ENCODE results near the gene ADARB2.
"Not testable (repeated sequence)": the region's sequence is repeated elsewhere in the genome, so short reads cannot be mapped to it uniquely, and the experiment has no call there.

Gene ADARB2

DNA sequence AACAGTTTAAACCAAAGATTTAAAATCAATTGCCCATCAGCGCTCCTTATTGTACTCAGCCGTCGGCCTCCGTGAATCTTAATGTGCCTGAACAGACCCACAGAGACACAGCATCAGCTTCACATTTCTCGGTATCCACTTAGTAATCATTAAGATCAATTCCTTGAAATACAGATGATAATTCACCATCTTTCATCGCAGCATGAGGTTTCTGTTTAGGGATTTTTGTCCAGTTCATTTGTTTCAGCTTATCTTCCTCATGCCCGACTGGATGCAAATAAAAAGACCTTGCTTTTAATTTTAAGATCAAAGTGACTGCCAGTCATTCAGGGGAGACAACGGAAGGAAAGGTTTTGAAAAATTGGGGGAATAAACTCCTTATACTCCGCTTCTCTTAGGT lies 473.3 kb downstream of the ADARB2 start:
- Mint-ChIP-seq H3K4me3 (no peak overlapping the region), H3K27me3 (peaks cover 6% of the 10 kb centered on the region), H3K36me3 (ENCODE audit: low read depth) (no peaks in the 10 kb centered on the region), H3K4me1 (ENCODE audit: low read depth) (no peaks in the 10 kb centered on the region), H3K27ac (no peak overlapping the region), H3K9me3 (no peaks in the 10 kb centered on the region)

DNA sequence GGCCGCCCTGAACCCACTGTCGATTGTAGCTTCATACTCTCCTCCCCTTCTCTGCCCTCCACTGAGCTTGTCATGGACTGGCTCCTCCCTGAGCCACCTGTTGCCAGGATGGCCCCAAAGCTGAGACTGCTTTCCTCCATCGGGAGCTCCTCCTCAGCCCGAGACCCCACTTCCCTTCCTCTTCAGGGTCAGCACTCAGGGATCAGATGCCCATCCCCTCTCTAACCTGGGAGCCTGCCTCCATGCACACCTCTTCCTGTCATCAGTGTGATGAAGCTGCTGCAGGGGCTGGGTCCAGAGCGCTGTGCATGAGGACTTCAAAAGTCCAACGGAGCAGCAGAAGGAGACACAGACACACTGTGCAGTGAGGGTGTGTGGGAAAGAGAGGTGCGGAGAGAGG lies 480.1 kb downstream of the ADARB2 start:
- no peak overlapping the region for H3K27ac Mint-ChIP-seq
- H3K9me3 Mint-ChIP-seq = peaks cover 10% of the 10 kb centered on the region
- H3K27me3 Mint-ChIP-seq = peaks cover 64% of the 10 kb centered on the region
- H3K4me3 Mint-ChIP-seq = no peak overlapping the region
- H3K4me1 Mint-ChIP-seq (ENCODE audit: low read depth) = peaks cover 27% of the 10 kb centered on the region
- H3K36me3 Mint-ChIP-seq (ENCODE audit: low read depth) = peaks cover 6% of the 10 kb centered on the region

DNA sequence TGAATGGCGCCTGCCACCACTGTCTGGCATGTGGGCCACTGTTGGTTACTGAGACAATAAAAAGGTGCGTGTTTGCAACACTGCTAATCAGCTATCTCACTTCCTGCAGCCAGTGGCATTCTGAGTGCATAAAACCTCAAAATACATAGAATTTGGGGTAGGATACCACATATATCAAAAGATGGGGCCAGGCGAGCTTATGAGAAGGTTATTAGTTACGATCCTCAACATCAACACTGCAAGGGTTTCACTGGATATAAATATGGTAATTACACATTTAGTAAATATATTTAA lies 480.9 kb downstream of the ADARB2 start:
- H3K27me3 Mint-ChIP-seq = peaks cover 73% of the 10 kb centered on the region
- no peak overlapping the region for H3K4me3 Mint-ChIP-seq
- H3K27ac Mint-ChIP-seq = no peak overlapping the region
- peaks cover 29% of the 10 kb centered on the region for H3K4me1 Mint-ChIP-seq (ENCODE audit: low read depth)
- peaks cover 6% of the 10 kb centered on the region for H3K36me3 Mint-ChIP-seq (ENCODE audit: low read depth)
- H3K9me3 Mint-ChIP-seq = peaks cover 10% of the 10 kb centered on the region

DNA sequence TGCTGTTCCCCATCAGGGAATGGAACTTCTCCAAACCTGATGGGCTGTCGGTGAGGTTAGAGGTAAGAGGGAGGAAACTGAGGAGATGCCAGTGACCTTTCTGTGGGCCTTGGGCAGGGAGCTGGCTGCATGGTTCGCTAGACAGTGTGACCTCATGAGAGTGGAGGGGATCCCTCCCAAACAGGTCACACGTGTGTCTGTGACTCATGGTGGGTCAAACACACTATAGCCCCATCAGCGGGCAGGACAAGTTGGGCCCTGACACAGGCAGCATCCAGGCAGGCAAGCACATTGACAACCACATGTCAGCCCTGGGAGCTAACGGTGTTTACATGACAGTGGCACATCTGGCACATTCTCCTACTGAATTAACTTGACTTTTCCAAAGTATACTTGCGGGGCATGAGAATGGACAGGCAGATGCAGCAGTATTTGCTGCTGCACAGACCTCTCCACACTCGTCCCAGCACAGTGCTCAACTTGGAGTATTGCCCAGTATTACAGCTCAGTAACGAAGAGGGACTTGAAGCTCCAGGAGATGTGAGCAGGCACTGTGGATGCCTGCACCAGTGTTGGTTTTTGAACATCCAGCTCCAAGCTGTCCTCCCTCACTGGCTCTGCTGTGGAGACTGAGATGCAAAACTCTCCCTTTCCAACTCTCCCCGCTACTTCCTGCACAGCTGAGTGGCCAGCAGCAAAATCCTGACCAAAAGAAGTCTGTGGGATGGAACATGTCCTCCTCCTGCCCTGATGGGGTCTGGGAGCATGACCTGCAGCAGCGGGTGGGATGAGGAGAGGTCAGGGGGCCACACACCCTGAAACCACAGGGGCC lies 481.5 kb downstream of the ADARB2 start:
- peaks cover 6% of the 10 kb centered on the region for H3K36me3 Mint-ChIP-seq (ENCODE audit: low read depth)
- H3K4me1 Mint-ChIP-seq (ENCODE audit: low read depth) = peaks cover 29% of the 10 kb centered on the region
- no peak overlapping the region for H3K4me3 Mint-ChIP-seq
- H3K27ac Mint-ChIP-seq = no peak overlapping the region
- peaks cover 10% of the 10 kb centered on the region for H3K9me3 Mint-ChIP-seq
- peaks cover 79% of the 10 kb centered on the region for H3K27me3 Mint-ChIP-seq

DNA sequence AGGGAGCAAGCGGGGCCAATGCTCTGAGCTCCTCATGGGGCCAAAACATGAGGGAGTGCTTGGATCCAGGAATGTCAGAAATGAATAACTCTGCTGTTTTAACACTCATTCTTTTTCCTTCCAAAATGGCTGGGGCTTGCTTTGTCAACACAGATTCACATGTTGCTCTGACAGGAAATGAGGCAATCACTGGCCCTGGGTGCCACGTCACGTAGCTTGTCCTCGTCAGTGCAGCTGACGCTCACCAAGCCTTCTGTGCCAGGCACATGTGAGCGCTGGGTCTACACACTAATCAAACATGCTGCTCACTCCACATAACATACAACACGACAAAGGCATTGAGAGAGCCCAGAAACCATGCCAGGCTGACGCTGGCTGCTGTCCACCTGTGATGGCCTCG lies 482.2 kb downstream of the ADARB2 start:
- H3K9me3 Mint-ChIP-seq = peaks cover 10% of the 10 kb centered on the region
- H3K27me3 Mint-ChIP-seq = peaks cover 86% of the 10 kb centered on the region
- H3K4me1 Mint-ChIP-seq (ENCODE audit: low read depth) = peaks cover 29% of the 10 kb centered on the region
- no peak overlapping the region for H3K4me3 Mint-ChIP-seq
- peaks cover 6% of the 10 kb centered on the region for H3K36me3 Mint-ChIP-seq (ENCODE audit: low read depth)
- H3K27ac Mint-ChIP-seq = no peak overlapping the region

DNA sequence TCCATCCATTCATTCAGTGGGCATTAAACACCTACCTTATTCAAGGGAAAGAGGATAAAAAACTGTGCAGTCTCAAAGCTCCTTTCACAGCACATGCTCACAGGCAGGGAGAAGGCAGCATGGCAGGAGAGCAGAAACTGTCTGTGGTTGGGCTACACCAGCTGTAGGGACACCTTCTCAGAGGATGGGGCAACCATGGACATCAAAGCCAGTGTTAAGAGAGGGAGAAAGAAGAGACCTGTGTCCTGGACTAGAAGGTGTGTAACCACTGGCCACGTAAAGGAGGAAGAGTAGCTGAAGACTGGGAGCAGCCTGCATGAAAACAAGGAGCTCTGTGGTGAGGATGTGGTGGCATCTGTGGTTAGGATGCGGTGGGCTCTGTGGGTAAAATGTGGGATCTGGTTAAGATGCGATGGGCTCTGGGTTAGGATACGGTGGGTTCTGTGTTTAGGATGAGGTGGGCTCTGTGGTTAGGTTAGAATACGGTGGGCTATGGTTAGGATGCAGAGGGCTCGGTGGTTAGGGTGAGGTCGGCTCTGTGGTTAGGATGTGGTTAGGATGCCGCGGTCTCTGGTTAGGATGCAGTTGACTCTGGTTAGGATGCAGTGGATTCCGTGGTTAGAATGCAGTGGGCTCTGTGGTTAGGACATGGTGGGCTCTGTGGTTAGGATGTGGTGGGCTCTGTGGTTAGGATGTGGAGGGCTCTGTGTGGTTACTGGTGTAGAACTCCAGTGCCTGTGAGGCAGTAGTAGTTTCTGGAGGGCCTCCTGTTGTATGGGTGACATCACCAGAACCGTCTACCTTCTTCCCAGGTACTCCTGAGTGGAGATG lies 483.6 kb downstream of the ADARB2 start:
- peaks cover 6% of the 10 kb centered on the region for H3K36me3 Mint-ChIP-seq (ENCODE audit: low read depth)
- peaks cover 29% of the 10 kb centered on the region for H3K4me1 Mint-ChIP-seq (ENCODE audit: low read depth)
- H3K4me3 Mint-ChIP-seq = peak overlapping the region; percentile 43
- peaks cover 91% of the 10 kb centered on the region for H3K27me3 Mint-ChIP-seq
- peaks cover 10% of the 10 kb centered on the region for H3K9me3 Mint-ChIP-seq
- H3K27ac Mint-ChIP-seq = peak overlapping the region; percentile 81

DNA sequence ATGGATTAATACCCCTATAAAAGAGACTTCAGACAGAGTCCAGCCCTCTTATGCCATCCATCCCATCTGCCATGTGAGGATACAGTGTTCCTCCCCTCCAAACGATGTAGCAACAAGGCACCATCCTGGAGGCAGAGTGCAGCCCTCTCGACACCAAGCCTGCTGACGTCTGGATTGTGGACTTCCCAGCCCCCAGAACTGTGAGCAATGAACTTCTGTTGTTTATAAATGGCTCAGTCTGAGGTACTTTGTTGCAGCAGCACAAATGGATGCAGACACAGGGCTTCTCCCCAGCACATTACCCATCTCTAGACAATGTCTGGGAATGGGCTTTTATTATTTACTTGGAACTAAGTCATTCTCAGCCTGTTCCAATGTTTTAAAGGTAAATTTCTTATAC lies 485.6 kb downstream of the ADARB2 start:
- peaks cover 29% of the 10 kb centered on the region for H3K4me1 Mint-ChIP-seq (ENCODE audit: low read depth)
- peaks cover 88% of the 10 kb centered on the region for H3K27me3 Mint-ChIP-seq
- no peak overlapping the region for H3K27ac Mint-ChIP-seq
- peaks cover 6% of the 10 kb centered on the region for H3K36me3 Mint-ChIP-seq (ENCODE audit: low read depth)
- H3K4me3 Mint-ChIP-seq = no peak overlapping the region
- peaks cover 10% of the 10 kb centered on the region for H3K9me3 Mint-ChIP-seq

DNA sequence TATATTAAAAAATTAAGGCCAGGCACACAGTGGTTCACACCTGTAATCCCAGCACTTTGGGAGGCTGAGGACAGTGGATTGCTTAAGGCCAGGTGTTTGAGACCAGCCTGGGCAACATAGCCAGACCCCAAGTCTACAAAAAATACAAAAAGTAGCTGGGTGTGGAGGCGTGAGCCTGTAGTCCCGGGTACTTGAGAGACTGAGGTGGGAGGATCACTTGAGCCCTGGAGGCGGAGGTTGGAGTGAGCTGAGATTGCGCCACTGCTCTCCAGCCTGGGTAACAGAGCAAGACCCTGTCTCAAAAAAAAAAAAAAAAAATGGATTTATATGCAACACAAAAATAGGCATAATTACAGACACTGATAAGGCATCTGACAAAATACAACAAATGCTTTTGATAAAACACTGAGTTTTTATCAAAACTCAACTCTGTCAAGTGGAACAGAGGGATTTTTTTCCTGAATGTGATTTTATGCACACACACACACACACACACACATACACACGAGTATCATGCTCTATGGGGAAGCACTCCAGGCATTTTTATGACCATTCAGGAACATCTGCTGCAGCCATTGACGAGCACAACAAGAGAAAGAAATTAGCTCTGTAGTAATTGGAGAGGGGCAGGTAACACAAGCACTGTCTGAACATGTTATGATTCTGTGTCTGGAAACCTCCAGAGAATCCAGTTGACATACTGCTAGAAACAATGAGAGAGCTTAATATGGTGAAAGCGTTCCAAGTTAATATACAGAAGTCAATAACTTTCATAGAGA lies 488.0 kb downstream of the ADARB2 start:
- Mint-ChIP-seq H3K9me3 (peaks cover 14% of the 10 kb centered on the region), H3K27ac (no peak overlapping the region), H3K36me3 (ENCODE audit: low read depth) (peaks cover 6% of the 10 kb centered on the region), H3K27me3 (peaks cover 75% of the 10 kb centered on the region), H3K4me1 (ENCODE audit: low read depth) (peaks cover 16% of the 10 kb centered on the region), H3K4me3 (no peak overlapping the region)

DNA sequence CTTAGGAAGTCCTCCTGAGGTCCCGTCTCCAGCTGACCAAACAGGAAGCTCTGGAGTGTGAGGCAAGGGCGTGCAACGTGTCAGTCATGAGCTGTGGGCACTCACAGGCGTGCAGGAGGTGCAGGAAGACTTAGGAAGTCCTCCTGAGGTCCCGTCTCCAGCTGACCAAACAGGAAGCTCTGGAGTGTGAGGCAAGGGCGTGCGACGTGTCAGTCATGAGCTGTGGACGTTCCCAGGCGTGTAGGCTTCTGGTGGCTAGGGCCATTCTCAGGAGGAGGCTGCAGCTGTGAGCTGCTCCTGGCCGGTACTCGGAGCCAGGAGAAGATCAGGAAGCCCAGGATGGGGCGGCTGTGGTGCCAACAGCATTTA lies 489.1 kb downstream of the ADARB2 start:
- peaks cover 65% of the 10 kb centered on the region for H3K27me3 Mint-ChIP-seq
- not testable (repeated sequence) for H3K9me3 Mint-ChIP-seq; H3K36me3 Mint-ChIP-seq (ENCODE audit: low read depth); H3K4me1 Mint-ChIP-seq (ENCODE audit: low read depth); H3K4me3 Mint-ChIP-seq; H3K27ac Mint-ChIP-seq

DNA sequence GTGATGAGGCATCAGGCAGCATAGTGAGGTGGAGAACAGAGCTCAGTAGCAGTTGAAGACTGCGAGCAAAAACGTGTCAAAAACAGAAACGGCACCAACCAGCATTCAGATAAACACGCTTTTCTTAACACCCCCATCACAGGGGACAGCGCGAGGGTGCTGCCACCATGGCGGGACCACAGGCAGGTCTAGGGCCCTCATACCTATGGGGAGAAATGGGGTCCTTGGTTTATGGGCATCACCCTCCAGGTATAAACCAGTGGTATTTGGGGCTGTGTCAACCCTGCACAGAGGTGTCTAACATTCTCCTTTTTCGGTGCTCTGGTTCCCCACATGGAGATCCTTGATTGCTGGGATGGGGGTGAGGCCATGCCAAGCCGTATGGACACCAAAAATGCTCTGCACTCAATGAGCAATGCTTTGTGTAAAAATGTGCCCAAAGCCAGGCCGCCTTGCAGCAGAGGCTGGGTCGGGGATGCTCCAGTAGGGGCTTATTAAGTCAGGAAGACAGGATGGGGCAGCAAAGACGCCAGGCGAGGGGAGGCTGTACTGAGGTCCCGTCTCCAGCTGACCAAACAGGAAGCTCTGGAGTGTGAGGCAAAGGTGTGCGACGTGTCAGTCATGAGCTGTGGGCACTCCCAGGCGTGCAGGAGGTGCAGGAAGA lies 489.6 kb downstream of the ADARB2 start:
- Mint-ChIP-seq H3K9me3 (peaks cover 4% of the 10 kb centered on the region), H3K27ac (no peak overlapping the region), H3K4me3 (no peak overlapping the region), H3K36me3 (ENCODE audit: low read depth) (no peaks in the 10 kb centered on the region), H3K4me1 (ENCODE audit: low read depth) (peaks cover 3% of the 10 kb centered on the region), H3K27me3 (peaks cover 64% of the 10 kb centered on the region)

DNA sequence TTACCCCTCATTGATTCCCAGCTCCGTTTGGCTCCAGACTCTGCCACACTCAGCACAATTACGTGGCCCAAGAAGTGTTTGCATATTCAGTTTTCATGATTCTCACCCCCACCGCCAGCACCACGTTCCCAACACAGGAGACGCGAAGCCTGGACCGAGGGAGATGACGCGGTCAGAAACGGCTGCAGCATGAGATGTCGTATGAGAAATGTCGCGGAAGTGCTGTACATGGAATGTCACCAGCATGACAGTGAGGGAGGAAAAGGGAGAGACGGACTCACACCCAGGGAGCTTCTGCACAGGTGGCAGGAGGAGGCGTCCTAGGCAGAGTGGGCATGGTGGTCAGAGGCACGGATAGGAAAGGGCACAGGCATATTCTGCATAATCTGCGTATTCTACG lies 492.8 kb downstream of the ADARB2 start:
- peaks cover 34% of the 10 kb centered on the region for H3K27me3 Mint-ChIP-seq

DNA sequence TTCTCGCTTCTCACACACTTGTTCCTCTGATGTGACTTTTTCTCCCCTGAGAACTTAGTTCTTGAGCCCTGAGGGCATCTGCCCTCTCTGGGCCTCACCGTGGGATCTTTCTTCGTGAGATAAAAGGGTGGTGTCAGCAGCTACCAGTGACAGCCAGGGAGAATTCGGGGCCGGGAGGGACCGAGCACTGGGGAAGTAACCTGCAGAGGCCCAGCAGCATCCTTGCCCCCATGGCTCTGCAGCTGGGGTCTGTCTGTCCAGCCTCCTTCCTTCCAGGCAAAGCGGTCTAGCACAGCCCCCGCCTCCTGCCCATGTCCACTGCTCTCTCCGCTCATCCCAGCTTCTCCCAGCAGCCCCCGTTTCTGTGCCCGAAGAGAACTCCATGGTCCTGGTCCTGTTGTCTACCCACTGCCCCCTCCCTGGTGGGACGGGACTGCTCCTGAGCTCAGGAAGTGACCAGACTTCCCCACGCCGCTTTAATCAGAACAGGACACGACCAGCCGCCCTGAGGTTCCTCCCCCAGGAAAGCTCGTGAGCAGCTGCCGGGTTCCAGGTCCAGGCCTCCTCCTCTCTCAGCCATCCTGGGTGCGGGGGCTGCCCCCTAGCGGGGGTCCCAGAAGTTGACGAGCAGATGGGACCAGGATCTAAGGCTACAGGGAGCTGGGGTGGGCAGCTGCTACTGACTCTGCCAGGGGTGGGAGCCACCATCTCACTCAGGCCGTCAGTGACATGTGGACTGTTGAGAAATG lies 493.7 kb downstream of the ADARB2 start:
- Mint-ChIP-seq H3K27ac (no peak overlapping the region), H3K4me1 (ENCODE audit: low read depth) (peaks cover 7% of the 10 kb centered on the region), H3K27me3 (peaks cover 30% of the 10 kb centered on the region), H3K36me3 (ENCODE audit: low read depth) (no peaks in the 10 kb centered on the region), H3K9me3 (peaks cover 4% of the 10 kb centered on the region), H3K4me3 (no peak overlapping the region)

More for the DNA sequence above, 492.8 kb downstream of the ADARB2 start:
- Mint-ChIP-seq H3K4me3 (no peak overlapping the region), H3K27ac (no peak overlapping the region), H3K36me3 (ENCODE audit: low read depth) (no peaks in the 10 kb centered on the region), H3K4me1 (ENCODE audit: low read depth) (peaks cover 7% of the 10 kb centered on the region), H3K9me3 (peaks cover 4% of the 10 kb centered on the region)

DNA sequence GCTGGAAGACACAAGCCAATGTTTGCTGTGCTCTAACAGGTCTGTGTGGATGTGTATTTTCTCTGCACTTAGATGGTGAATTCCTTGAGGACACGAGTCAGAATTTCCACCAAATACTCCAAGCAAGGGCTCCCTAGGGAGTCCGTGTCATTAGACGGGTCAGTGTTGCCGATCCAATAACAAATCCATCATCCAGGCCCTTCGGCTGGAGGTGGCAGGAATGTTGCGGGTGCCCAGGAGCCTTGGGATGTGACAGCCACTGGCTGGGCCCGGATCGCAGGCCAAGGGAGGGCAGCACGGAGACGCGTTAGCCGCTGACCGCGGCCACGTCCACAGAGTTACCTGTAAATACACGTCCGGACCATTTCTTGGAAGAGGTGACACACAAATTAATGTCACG lies 494.4 kb downstream of the ADARB2 start:
- H3K36me3 Mint-ChIP-seq (ENCODE audit: low read depth) = no peaks in the 10 kb centered on the region
- H3K27me3 Mint-ChIP-seq = peaks cover 26% of the 10 kb centered on the region
- no peak overlapping the region for H3K27ac Mint-ChIP-seq
- peaks cover 7% of the 10 kb centered on the region for H3K4me1 Mint-ChIP-seq (ENCODE audit: low read depth)
- no peak overlapping the region for H3K4me3 Mint-ChIP-seq
- H3K9me3 Mint-ChIP-seq = peaks cover 4% of the 10 kb centered on the region
